HG03095 (cell line): ENCODE results near the gene CEP70.

Experiments
- ATAC-seq: cut with Tn5 transposase; IDR thresholded peaks from one replicate; pipeline ENCODE4 v1.9.1; 2021; ENCODE audit warnings: moderate library complexity; ENCODE audit not compliant: unreplicated experiment

Gene CEP70

DNA sequence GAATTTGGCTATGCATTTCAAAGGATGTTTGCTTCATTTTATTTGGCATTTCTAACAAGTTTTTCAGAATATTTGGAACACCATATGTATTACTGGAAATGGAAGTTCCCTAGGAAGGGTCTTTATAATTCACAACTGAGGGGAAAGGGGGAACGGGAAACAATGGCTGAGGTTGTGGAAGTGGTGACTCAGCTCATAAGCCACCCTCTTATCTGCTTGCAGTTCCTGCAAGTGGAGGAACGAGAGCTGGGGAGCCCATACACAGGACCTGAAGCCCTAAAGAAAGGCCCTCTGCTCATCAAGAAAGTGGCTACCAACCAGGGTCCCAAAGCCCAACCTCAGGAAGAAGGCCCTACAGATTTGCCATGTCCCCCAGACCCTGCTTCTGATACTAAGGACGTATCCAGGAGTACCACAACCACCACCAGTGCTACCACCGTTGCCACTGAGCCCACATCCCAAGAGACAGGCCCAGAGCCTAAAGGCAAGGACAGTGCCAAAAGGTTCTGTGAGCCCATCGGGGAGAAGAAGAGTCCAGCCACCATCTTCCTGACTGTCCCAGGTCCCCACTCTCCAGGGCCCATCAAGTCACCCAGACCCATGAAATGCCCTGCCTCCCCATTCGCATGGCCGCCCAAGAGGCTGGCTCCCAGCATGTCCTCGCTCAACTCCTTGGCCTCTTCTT, 121.8 kb downstream of the CEP70 start:
- ATAC-seq = no peak

GRCh38 chr3:138471481-138471880, 122.6 kb downstream of the CEP70 start:
- ATAC-seq = no peak

DNA sequence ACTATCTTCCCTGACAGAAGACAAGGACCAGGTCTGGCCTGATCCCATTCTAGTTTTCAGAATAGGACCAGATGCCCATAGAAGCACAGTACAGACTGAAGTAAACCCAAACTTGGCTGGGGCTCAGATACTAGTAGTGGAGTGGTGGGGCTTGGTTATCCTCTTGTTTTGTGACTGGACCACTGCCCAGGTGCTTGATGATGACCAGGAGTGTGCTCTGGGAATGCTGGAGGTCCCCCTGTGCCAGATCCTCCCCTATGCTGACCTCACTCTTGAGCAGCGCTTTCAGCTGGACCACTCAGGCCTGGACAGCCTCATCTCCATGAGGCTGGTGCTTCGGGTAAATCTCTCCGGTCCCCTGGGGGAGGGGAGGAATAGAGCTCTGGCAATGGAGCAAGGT, 123.4 kb downstream of the CEP70 start:
- ATAC-seq = no peak

GRCh38 chr3:138469874-138470273, 124.2 kb downstream of the CEP70 start:
- ATAC-seq = no peak

- ATAC-seq = no peak
These were observed 125.2 kb downstream of the CEP70 start for GRCh38 chr3:138468886-138469285.

- no peak for ATAC-seq
These were observed 125.6 kb downstream of the CEP70 start for GRCh38 chr3:138468451-138468850.

DNA sequence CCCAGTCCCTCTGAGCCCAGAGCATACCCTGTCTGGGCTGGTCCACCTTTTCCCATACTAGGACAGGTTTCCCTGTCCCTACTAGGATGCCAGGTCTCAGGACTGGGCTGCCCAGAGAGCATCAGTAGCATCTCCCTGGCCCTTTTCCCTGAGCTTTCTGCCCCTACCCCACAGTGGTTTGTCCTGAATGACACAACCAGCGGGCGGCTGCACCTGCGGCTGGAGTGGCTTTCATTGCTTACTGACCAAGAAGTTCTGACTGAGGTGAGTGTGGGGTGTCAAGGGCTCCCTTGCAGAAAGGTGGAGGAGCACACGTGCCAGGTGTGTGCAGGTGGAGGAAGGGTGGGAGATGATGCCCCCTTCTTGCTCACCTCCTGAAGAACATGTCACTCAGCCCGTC, 126.1 kb downstream of the CEP70 start:
- ATAC-seq = no peak

DNA sequence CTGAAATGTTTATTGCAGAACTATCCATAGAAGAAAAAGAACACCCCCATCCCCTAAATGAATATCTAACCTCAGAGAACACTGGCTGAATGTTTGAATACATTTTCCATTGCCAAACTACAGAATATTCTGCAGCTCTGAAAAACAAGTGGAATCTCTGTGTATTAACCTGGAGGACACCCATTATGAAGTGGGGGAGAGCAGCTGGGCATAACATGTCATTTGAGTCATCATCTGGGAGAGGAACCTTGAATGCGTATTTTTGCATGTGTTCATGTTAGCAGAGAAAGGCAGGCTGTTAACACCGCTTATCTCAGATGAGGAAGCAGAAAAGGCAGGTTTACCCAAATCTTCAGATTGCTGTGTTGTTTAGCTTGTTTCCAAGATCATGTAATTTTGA, 128.1 kb downstream of the CEP70 start:
- no peak for ATAC-seq

GRCh38 chr3:138465451-138465850, 128.6 kb downstream of the CEP70 start:
- no peak for ATAC-seq

- ATAC-seq = no peak
These were observed 129.6 kb downstream of the CEP70 start for GRCh38 chr3:138464491-138464860.

DNA sequence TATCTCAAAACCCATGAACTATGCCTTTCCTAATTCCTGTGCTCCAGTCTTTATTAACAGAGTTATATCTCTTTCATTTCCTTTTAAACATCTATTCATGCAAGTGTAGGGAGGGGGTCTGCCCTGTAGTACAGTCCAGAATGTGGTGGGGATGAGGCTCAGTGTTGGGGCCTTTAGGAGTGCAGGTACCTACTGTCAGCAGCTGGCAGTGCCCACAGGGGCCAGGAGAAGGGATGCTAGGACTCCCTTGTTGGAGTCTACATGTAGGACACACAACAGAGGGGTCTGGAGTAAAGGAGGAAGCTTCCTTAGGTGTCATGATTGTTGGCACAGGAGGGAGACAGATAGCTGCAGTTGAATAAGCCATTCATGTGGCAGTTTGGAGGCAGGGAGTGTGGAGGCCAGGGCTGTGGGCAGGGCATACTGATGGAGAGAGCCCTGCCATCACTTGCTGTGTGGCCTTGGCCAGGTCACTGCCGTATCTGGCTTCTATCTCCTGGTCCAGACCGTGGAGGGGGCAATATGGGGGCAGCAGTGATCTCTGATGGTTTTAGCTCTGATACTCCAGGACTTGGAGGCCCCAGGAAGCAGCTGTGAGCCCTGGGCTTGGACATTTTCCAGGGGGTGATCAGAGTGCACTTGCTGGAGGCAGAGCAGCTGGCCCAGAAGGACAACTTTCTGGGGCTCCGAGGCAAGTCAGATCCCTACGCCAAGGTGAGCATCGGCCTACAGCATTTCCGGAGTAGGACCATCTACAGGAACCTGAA, 130.2 kb downstream of the CEP70 start:
- no peak for ATAC-seq

DNA sequence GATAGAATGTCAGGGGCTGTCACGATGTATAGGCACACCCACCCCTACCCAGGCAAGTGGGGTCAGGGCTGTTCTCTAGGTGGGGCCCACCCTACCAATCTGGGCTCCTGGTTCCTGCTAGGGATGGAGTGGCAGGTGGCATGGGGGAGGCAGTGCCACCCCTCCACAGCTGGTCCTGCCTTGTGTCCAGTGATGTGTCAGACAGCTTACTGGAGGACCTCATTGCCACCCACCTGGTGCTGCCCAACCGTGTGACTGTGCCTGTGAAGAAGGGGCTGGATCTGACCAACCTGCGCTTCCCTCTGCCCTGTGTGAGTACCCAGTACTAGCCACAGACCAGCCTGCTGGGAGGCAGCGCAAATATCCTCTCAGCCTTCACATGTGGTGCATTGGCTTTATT, 132.2 kb downstream of the CEP70 start:
- no peak for ATAC-seq

GRCh38 chr3:138461246-138461645, 132.8 kb downstream of the CEP70 start:
- no peak for ATAC-seq

- ATAC-seq = no peak
These were observed 133.4 kb downstream of the CEP70 start for GRCh38 chr3:138460536-138461205.

GRCh38 chr3:138459619-138460535, 134.2 kb downstream of the CEP70 start:
- ATAC-seq = no peak

GRCh38 chr3:138458774-138459499, 135.1 kb downstream of the CEP70 start:
- no peak for ATAC-seq

GRCh38 chr3:138457863-138458735, 136.0 kb downstream of the CEP70 start:
- no peak for ATAC-seq

- no peak for ATAC-seq
These were observed 136.8 kb downstream of the CEP70 start for GRCh38 chr3:138456961-138457862.
